ENCODE results near the gene COX15. TPM values are rescaled to one million over a fixed set of nuclear protein-coding genes. Genes with fewer than 3 reads are reported as not detected.

Gene COX15
- polyA plus RNA-seq, 1 donor (not counting 4 experiments of a cell fraction or from before 2014, with no cell fraction given), result 27.1 TPM

DNA sequence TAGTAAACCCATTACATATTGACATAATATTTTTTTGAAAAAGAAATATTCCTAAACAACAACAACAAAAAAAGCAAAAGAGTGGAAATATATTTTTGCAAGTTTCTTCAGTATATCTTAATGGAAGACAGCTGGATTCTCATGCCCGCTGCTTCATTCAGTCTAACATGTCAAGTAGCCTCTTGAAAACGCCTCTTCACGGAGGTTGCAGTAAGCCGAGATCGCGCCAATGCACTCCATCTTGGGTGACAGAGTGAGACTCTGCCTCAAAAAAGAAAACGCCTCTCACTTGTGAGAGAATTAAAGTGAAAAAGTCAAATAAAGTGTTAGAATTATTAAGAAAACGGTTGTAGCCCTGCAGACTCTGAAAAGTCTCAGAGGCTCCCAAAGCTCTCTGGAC is 1.4 kb upstream of the COX15 start:
- Histone ChIP-seq H3K27ac (ENCODE audit: control insufficient read depth, insufficient read depth, low read length) (no peak overlapping the region), H2AFZ (ENCODE audit: control insufficient read depth, low read length) (no peak overlapping the region), H3K9me3 (ENCODE audit: control insufficient read depth, low read depth, low read length) (no peaks in the 10 kb centered on the region), H4K20me1 (ENCODE audit: control insufficient read depth, extremely low read depth, insufficient read depth, low read length) (no peaks in the 10 kb centered on the region), H3K79me2 (ENCODE audit: control insufficient read depth, insufficient read depth, low read length) (peaks cover 22% of the 10 kb centered on the region), H3K4me1 (ENCODE audit: control insufficient read depth, extremely low read depth, insufficient read depth, low read length) (peaks cover 16% of the 10 kb centered on the region), H3K9ac (ENCODE audit: control insufficient read depth, extremely low read depth, insufficient read depth, low read length) (no peak overlapping the region), H3K36me3 (ENCODE audit: control insufficient read depth in 2 of 2, extremely low read depth in 1 of 2, insufficient read depth in 2 of 2, low read length in 2 of 2) (peaks cover 2 to 11% of the 10 kb centered on the region in 2 experiments), H3K27me3 (ENCODE audit: control insufficient read depth, extremely low read depth, insufficient read depth, low read length) (no peaks in the 10 kb centered on the region), H3K9me1 (ENCODE audit: control insufficient read depth, extremely low read depth, insufficient read depth, low read length) (peaks cover 5% of the 10 kb centered on the region), H3K4me2 (ENCODE audit: control insufficient read depth, extremely low read depth, insufficient read depth, low read depth, low read length) (peak overlapping the region; percentile 62), H3K4me3 (ENCODE audit: control insufficient read depth in 2 of 3, extremely low read depth in 1 of 3, insufficient read depth in 2 of 3, low read depth in 1 of 3, low read length in 3 of 3) (peak overlapping the region in 1 of 3 experiments; percentile 41)
- dilution Hi-C loops (cut with MboI; ENCODE audit: extremely low pct_ligation_motif_present, low sequenced_read_pairs), result no loop called here
- no peak for TF ChIP-seq EZH2 (IDR thresholded peaks at IDR 0.05; ENCODE audit: low read length)
- TF ChIP-seq, protein P1, sequence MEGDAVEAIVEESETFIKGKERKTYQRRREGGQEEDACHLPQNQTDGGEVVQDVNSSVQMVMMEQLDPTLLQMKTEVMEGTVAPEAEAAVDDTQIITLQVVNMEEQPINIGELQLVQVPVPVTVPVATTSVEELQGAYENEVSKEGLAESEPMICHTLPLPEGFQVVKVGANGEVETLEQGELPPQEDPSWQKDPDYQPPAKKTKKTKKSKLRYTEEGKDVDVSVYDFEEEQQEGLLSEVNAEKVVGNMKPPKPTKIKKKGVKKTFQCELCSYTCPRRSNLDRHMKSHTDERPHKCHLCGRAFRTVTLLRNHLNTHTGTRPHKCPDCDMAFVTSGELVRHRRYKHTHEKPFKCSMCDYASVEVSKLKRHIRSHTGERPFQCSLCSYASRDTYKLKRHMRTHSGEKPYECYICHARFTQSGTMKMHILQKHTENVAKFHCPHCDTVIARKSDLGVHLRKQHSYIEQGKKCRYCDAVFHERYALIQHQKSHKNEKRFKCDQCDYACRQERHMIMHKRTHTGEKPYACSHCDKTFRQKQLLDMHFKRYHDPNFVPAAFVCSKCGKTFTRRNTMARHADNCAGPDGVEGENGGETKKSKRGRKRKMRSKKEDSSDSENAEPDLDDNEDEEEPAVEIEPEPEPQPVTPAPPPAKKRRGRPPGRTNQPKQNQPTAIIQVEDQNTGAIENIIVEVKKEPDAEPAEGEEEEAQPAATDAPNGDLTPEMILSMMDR (optimal IDR thresholded peaks at IDR 0.05 in 1 of 3, IDR thresholded peaks at IDR 0.05 in 1 of 3, conservative IDR thresholded peaks at IDR 0.05 in 1 of 3; ENCODE audit: extremely low read depth in 1 of 3, insufficient read depth in 2 of 3, low read length in 3 of 3), result no peak
- no peak for DNase-seq (ENCODE audit: low read depth, low spot score)
- FAIRE-seq, result no peak

DNA sequence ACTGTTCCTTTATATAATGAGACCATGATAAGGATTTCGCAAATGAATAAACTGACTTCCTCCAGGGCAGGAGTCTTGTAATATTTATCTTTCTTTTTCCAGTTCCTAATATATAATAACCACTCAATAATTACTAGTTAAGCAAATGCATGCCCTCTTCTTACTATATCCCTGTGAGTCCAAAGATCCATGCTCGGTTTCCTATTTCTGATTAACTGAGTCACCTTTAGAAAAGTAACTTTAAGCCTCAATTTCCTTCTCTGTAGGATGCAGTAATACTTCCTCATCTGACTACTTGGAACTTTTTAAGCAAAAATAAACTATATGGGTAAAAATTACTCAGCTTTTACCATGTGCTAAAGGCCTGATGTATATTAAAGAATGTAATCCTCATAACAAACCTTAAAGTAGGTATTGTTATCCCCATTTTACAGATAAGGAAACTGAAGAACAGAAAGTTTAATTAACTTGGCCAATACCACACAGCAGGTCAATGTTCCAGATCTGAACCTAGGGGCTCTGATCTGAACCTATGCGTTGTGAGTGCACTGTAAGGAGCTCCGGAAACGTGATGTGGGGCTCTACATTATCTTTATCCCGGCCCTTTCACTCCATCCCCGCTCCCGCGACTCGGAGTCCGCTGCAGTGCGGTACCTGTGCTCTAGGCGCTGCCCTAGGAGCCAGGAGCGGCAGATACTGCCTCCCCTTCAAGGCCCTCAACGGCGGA is 458 bp downstream of the COX15 start:
- H2AFZ ChIP-seq (ENCODE audit: control insufficient read depth, low read length), result peak overlapping the region; percentile 78
- dilution Hi-C loops (cut with MboI; ENCODE audit: extremely low pct_ligation_motif_present, low sequenced_read_pairs), result no loop called here
- peaks cover 19% of the 10 kb centered on the region for H3K4me1 ChIP-seq (ENCODE audit: control insufficient read depth, extremely low read depth, insufficient read depth, low read length)
- no peaks in the 10 kb centered on the region for H4K20me1 ChIP-seq (ENCODE audit: control insufficient read depth, extremely low read depth, insufficient read depth, low read length)
- peaks cover 22% of the 10 kb centered on the region for H3K79me2 ChIP-seq (ENCODE audit: control insufficient read depth, insufficient read depth, low read length)
- TF ChIP-seq, protein P1 (optimal IDR thresholded peaks at IDR 0.05 in 1 of 3, IDR thresholded peaks at IDR 0.05 in 1 of 3, conservative IDR thresholded peaks at IDR 0.05 in 1 of 3; ENCODE audit: extremely low read depth in 1 of 3, insufficient read depth in 2 of 3, low read length in 3 of 3), result peak in 1 of 3 experiments; percentile 10
- no peak for TF ChIP-seq EZH2 (IDR thresholded peaks at IDR 0.05; ENCODE audit: low read length)
- peak overlapping the region; percentile 91 for H3K27ac ChIP-seq (ENCODE audit: control insufficient read depth, insufficient read depth, low read length)
- no peak for DNase-seq (ENCODE audit: low read depth, low spot score)
- H3K9me3 ChIP-seq (ENCODE audit: control insufficient read depth, low read depth, low read length), result no peaks in the 10 kb centered on the region
- peak overlapping the region; percentile 59 for H3K4me2 ChIP-seq (ENCODE audit: control insufficient read depth, extremely low read depth, insufficient read depth, low read depth, low read length)
- no peaks in the 10 kb centered on the region for H3K27me3 ChIP-seq (ENCODE audit: control insufficient read depth, extremely low read depth, insufficient read depth, low read length)
- peaks cover 5% of the 10 kb centered on the region for H3K9me1 ChIP-seq (ENCODE audit: control insufficient read depth, extremely low read depth, insufficient read depth, low read length)
- no peak for FAIRE-seq
- H3K9ac ChIP-seq (ENCODE audit: control insufficient read depth, extremely low read depth, insufficient read depth, low read length), result peak overlapping the region; percentile 89
- peak overlapping the region; percentile 78 to 86 (median 84) for H3K4me3 ChIP-seq (ENCODE audit: control insufficient read depth in 2 of 3, extremely low read depth in 1 of 3, insufficient read depth in 2 of 3, low read depth in 1 of 3, low read length in 3 of 3)
- H3K36me3 ChIP-seq (ENCODE audit: control insufficient read depth in 2 of 2, extremely low read depth in 1 of 2, insufficient read depth in 2 of 2, low read length in 2 of 2), result peaks cover 4 to 12% of the 10 kb centered on the region in 2 experiments

All from keratinocyte (primary cell).